ENCODE results near the gene CNPPD1.

GRCh38 chr2:219165058-219165911, 11.4 kb downstream of the CNPPD1 start:
- no peak for TF ChIP-seq CTCF (IDR thresholded peaks at IDR 0.05)
- TF ChIP-seq POLR2AphosphoS5 (IDR thresholded peaks at IDR 0.05; ENCODE audit: insufficient read depth in 1 of 2, low read depth in 1 of 2) = no peak
